H1 (cell line): ENCODE measurements around the gene THAP4. TPM values are rescaled to one million over a fixed set of nuclear protein-coding genes. Genes with fewer than 3 reads are reported as not detected.

ENCODE experiments used
- CTCF ChIA-PET: fragments of 300-600 bp; sonication (Branson Sonifier 250); formaldehyde crosslinking; loops from one replicate; lab custom pipeline; 2021; ENCODE audit not compliant: partially characterized antibody; lab: Charles Lee
- POLR2A ChIA-PET: fragments of 300-600 bp; sonication (Branson Sonifier 250); formaldehyde crosslinking; loops from one replicate; lab custom pipeline; 2021; ENCODE audit warnings: inconsistent platforms; ENCODE audit not compliant: partially characterized antibody; lab: Charles Lee
- DNase-seq, 2 experiments: peaks; one replicate each; pipeline versions ENCODE4 v3.0.0 to v3.0.0-alpha.2; 2010 to 2022; ENCODE audit warnings: low spot score in 2 of 2, low read depth in 1 of 2, mixed read lengths in 1 of 2
- FAIRE-seq: peaks from 2 replicates; lab custom pipeline; 2011; peaks lifted over from hg19 to GRCh38; lab: Jason Lieb, UNC
- H2AFZ ChIP-seq: 2 replicates; pipeline ENCODE4 v1.8.1; 2012; ENCODE audit warnings: low read length, inconsistent platforms
- H2AK5ac ChIP-seq: 2 replicates; pipeline ENCODE4 v1.6.1; 2013; ENCODE audit warnings: low read depth, low read length
- H2BK120ac ChIP-seq: replicated peaks from 2 replicates; pipeline ENCODE3; 2013; ENCODE audit warnings: low read depth, low read length, inconsistent platforms
- H2BK12ac ChIP-seq: 2 replicates; pipeline ENCODE4 v1.6.1; 2013; ENCODE audit warnings: low read depth, low read length
- H2BK15ac ChIP-seq: 2 replicates; pipeline ENCODE4 v1.6.1; 2013; ENCODE audit warnings: low read length
- H2BK20ac ChIP-seq: 2 replicates; pipeline ENCODE4 v1.6.1; 2013; ENCODE audit warnings: low read length
- H2BK5ac ChIP-seq: 2 replicates; pipeline ENCODE4 v1.6.1; 2013; ENCODE audit warnings: low read depth, low read length
- H3K14ac ChIP-seq: 2 replicates; pipeline ENCODE4 v1.6.1; 2013; ENCODE audit warnings: inconsistent platforms; ENCODE audit not compliant: insufficient read length
- H3K18ac ChIP-seq: 2 replicates; pipeline ENCODE4 v1.6.1; 2013; ENCODE audit warnings: low read length; ENCODE audit errors: extremely low read depth
- H3K23ac ChIP-seq: 2 replicates; pipeline ENCODE4 v1.6.1; 2013; ENCODE audit warnings: inconsistent platforms; ENCODE audit not compliant: insufficient read length
- H3K23me2 ChIP-seq: 2 replicates; pipeline ENCODE4 v1.6.1; 2013; ENCODE audit warnings: low read depth, low read length
- H3K27ac ChIP-seq: 2 replicates; pipeline ENCODE4 v1.6.1; 2011; ENCODE audit warnings: low read depth, low read length, inconsistent platforms
- H3K27me3 ChIP-seq, 4 experiments: replicated peaks in 1 of 4; 1 replicate in 1 of 4; 2 replicates in 3 of 4; pipeline versions ENCODE4 v1.6.1 to v1.8.1; 2011 to 2013; ENCODE audit warnings: low read length in 3 of 4, mild to moderate bottlenecking in 3 of 4, inconsistent platforms in 2 of 4, mixed read lengths in 2 of 4, moderate library complexity in 1 of 4; ENCODE audit not compliant: control insufficient read depth in 3 of 4, insufficient read depth in 3 of 4; ENCODE audit errors: extremely low read depth in 1 of 4
- H3K36me3 ChIP-seq, 4 experiments: 2 replicates each; pipeline versions ENCODE4 v1.6.1 to v1.8.1; 2011 to 2013; ENCODE audit warnings: mild to moderate bottlenecking in 4 of 4, low read length in 3 of 4, moderate library complexity in 2 of 4, control low read depth in 1 of 4, inconsistent platforms in 1 of 4; ENCODE audit not compliant: insufficient read depth in 4 of 4, control insufficient read depth in 2 of 4
- H3K4ac ChIP-seq: replicated peaks from 2 replicates; pipeline ENCODE3; 2013; ENCODE audit warnings: low read length, low read depth, mixed read lengths, inconsistent platforms; ENCODE audit not compliant: insufficient read length
- H3K4me1 ChIP-seq, 4 experiments: replicated peaks in 1 of 4; 1 replicate in 1 of 4; 2 replicates in 3 of 4; pipeline versions ENCODE4 v1.6.1 to v1.8.1; 2011 to 2013; ENCODE audit warnings: low read length in 3 of 4, inconsistent platforms in 2 of 4, mixed read lengths in 1 of 4; ENCODE audit not compliant: insufficient read depth in 4 of 4, control insufficient read depth in 3 of 4
- H3K4me2 ChIP-seq, 2 experiments: 2 replicates each; pipeline versions ENCODE4 v1.6.1 to v1.8.1; 2011 to 2013; ENCODE audit warnings: low read depth in 2 of 2, low read length in 2 of 2, control low read depth in 1 of 2, inconsistent platforms in 1 of 2, mild to moderate bottlenecking in 1 of 2; ENCODE audit not compliant: insufficient read depth in 1 of 2
- H3K4me3 ChIP-seq, 4 experiments: fragments of 200-600, 300-600 bp in 1 of 4; sonication (generic), shearing (Covaris generic), sonication (Bioruptor Twin) in 1 of 4; 2 replicates each; pipeline versions ENCODE4 v1.5.1 to v1.8.1; 2011 to 2016; ENCODE audit warnings: low read length in 4 of 4, low read depth in 3 of 4, control low read depth in 2 of 4, inconsistent platforms in 2 of 4, mild to moderate bottlenecking in 2 of 4, mixed read lengths in 1 of 4, moderate library complexity in 1 of 4; ENCODE audit not compliant: insufficient read depth in 2 of 4; ENCODE audit errors: extremely low read depth in 1 of 4
- H3K56ac ChIP-seq: replicated peaks from 2 replicates; pipeline ENCODE3; 2013; ENCODE audit warnings: low read depth, mild to moderate bottlenecking, mixed read lengths, low read length, inconsistent platforms; ENCODE audit not compliant: insufficient read length
- H3K79me1 ChIP-seq: 2 replicates; pipeline ENCODE4 v1.6.1; 2013; ENCODE audit warnings: low read depth, low read length, control low read depth
- H3K79me2 ChIP-seq, 2 experiments: 2 replicates each; pipeline versions ENCODE4 v1.6.1 to v1.8.1; 2012 to 2013; ENCODE audit warnings: low read length in 2 of 2, mild to moderate bottlenecking in 2 of 2, inconsistent platforms in 1 of 2; ENCODE audit not compliant: insufficient read depth in 2 of 2, control insufficient read depth in 1 of 2
- H3K9ac ChIP-seq, 4 experiments: replicated peaks in 1 of 4; 1 replicate in 1 of 4; 2 replicates in 3 of 4; pipeline versions ENCODE4 v1.6.1 to v1.8.1; 2011 to 2013; ENCODE audit warnings: low read depth in 3 of 4, low read length in 3 of 4, control low read depth in 2 of 4, mild to moderate bottlenecking in 2 of 4, moderate library complexity in 2 of 4, inconsistent platforms in 1 of 4; ENCODE audit errors: extremely low read depth in 1 of 4
- H3K9me3 ChIP-seq, 2 experiments: 2 replicates each; pipeline versions ENCODE4 v1.6.1 to v1.8.1; 2012 to 2013; ENCODE audit warnings: mild to moderate bottlenecking in 2 of 2, moderate library complexity in 2 of 2, control low read depth in 1 of 2, inconsistent platforms in 1 of 2, low read depth in 1 of 2, low read length in 1 of 2, mixed read lengths in 1 of 2; ENCODE audit not compliant: insufficient read depth in 2 of 2
- H4K20me1 ChIP-seq, 2 experiments: replicated peaks in 1 of 2; 2 replicates each; pipeline versions ENCODE3 to v1.8.1; 2011 to 2013; ENCODE audit warnings: inconsistent platforms in 2 of 2, low read length in 2 of 2, mild to moderate bottlenecking in 1 of 2; ENCODE audit not compliant: insufficient read depth in 2 of 2, control insufficient read depth in 1 of 2
- H4K5ac ChIP-seq: 2 replicates; pipeline ENCODE4 v1.6.1; 2013; ENCODE audit warnings: low read length, low read depth, mixed read lengths, inconsistent platforms; ENCODE audit not compliant: insufficient read length
- H4K8ac ChIP-seq: 2 replicates; pipeline ENCODE4 v1.8.0; 2013; ENCODE audit warnings: mild to moderate bottlenecking, moderate library complexity, low read length, inconsistent platforms; ENCODE audit not compliant: insufficient read depth; ENCODE audit errors: extremely low read depth
- H4K91ac ChIP-seq: replicated peaks from 2 replicates; pipeline ENCODE3; 2013; ENCODE audit warnings: low read length, mixed read lengths, inconsistent platforms; ENCODE audit not compliant: insufficient read length
- ASH2L ChIP-seq: fragments of 200-600, 300-600 bp; sonication (generic); IDR thresholded peaks from one replicate; pipeline ENCODE4 v1.7.1; 2017; ENCODE audit warnings: low read length
- BCL11A ChIP-seq, 2 experiments: IDR thresholded peaks; one replicate each; pipeline ENCODE4 v1.6.1; 2011; ENCODE audit warnings: low read depth in 2 of 2, low read length in 2 of 2, mild to moderate bottlenecking in 2 of 2
- CTBP2 ChIP-seq: IDR thresholded peaks from 2 replicates; pipeline ENCODE4 v1.7.0; 2011; ENCODE audit warnings: borderline replicate concordance, mild to moderate bottlenecking, moderate library complexity, mixed read lengths, low read length; ENCODE audit not compliant: insufficient read depth, insufficient read length
- EGR1 ChIP-seq: IDR thresholded peaks from 2 replicates; pipeline ENCODE4 v1.6.1; 2011; ENCODE audit warnings: low read depth, low read length, borderline replicate concordance
- FOSL1 ChIP-seq: IDR thresholded peaks from 2 replicates; pipeline ENCODE4 v1.6.1; 2011; ENCODE audit warnings: mild to moderate bottlenecking, low read depth, low read length, moderate library complexity; ENCODE audit not compliant: insufficient read depth
- NANOG ChIP-seq: IDR thresholded peaks from 2 replicates; pipeline ENCODE4 v1.6.1; 2011; ENCODE audit warnings: low read length, low read depth, mild to moderate bottlenecking, inconsistent platforms; ENCODE audit not compliant: insufficient read depth, poor library complexity, severe bottlenecking
- RAD21 ChIP-seq, 2 experiments: IDR thresholded peaks in 1 of 2; conservative IDR thresholded peaks in 1 of 2; 2 replicates each; pipeline ENCODE4 v1.6.1; 2011; ENCODE audit warnings: low read depth in 2 of 2, low read length in 2 of 2, improper control_type of control experiment in 1 of 2, inconsistent platforms in 1 of 2, mild to moderate bottlenecking in 1 of 2, moderate library complexity in 1 of 2
- SAP30 ChIP-seq: fragments of 300-600 bp; sonication (generic); IDR thresholded peaks from 2 replicates; pipeline ENCODE4 v1.7.1; 2012; ENCODE audit warnings: low read length, moderate library complexity, mild to moderate bottlenecking, inconsistent platforms; ENCODE audit not compliant: insufficient read depth, insufficient replicate concordance
- SP1 ChIP-seq: IDR thresholded peaks from 2 replicates; pipeline ENCODE4 v1.6.1; 2011; ENCODE audit warnings: low read depth, low read length
- SP2 ChIP-seq: IDR thresholded peaks from 2 replicates; pipeline ENCODE4 v1.6.1; 2012; ENCODE audit warnings: mild to moderate bottlenecking, low read length, inconsistent platforms
- YY1 ChIP-seq: IDR thresholded peaks from 2 replicates; pipeline ENCODE4 v1.6.1; 2011; ENCODE audit warnings: low read depth, mild to moderate bottlenecking, low read length
- WGBS, 2 experiments: shearing (Covaris generic) in 1 of 2; methylation state at CpG; one replicate each; pipeline versions ENCODE4 v1.1.6 to v1.1.7; 2013 to 2015; ENCODE audit warnings: low lambda C conversion rate in 2 of 2, mixed read lengths in 2 of 2, inconsistent platforms in 1 of 2, low coverage in 1 of 2, missing lambda C conversion rate in 1 of 2; ENCODE audit not compliant: insufficient replicate concordance in 2 of 2, insufficient coverage in 1 of 2, insufficient read length in 1 of 2; ENCODE audit errors: extremely low coverage in 1 of 2, missing lambda C conversion rate in 1 of 2; 5-methylcytosine and 5-hydroxymethylcytosine counted together
- polyA plus RNA-seq, 7 experiments: library from polyadenylated mRNA; depleted of rRNA in 3 of 7; stranded (reverse) in 5 of 7; unstranded in 2 of 7; fragments of >200 nt in 5 of 7; fragments of 200-250 nt in 2 of 7; gene quantifications; 1 replicate in 5 of 7; 2 replicates in 1 of 7; 4 replicates in 1 of 7; pipeline versions ENCODE4 v1.2.1 to v1.2.3, GENCODE V29; 2011 to 2013; ENCODE audit warnings: missing spikeins in 2 of 7, mixed read lengths in 2 of 7
- total RNA-seq: library from RNA; stranded (reverse); fragmentation: NEBNext Ultra II Directional; extraction: Animal tissue kit (Norgen Biotek cat#: 25700); gene quantifications from 2 replicates; pipeline ENCODE4 v1.2.1, GENCODE V29; 2021

The THAP4 gene
- total and polyA plus RNA-seq, 2 of the 8 experiments (the other 6 are each of a cell fraction or from before 2014, with no cell fraction given) = 78.9 to 83.6 TPM

DNA sequence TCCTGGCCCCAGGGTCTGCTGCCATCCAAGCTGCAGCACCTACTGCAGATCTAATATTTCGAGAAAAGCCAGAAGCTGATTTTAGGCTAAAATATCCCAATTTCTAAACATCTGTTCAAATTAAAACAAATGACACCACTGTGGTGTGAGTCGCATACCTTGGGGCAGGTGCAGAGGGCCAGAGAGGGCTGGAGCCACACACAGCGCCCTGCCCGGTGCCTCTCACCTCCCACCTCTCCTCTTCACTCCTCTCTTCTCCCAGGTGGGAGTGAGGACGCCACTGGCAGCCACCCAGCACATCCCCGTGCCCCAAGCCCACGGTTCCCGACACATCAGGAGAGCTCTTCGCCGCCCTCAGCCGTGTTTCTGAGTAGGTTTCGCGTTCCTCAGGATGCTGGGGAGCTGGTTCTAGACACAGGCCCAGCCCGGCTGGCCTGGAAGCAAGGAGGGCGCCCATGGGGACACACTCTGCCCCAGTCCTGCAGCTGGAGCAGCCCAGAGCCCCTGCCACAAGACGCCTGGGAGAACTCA lies 21.4 kb downstream of the THAP4 start:
- ChIA-PET CTCF (interaction anchor here (0.7 to 1.7 kb wide), 4 partner anchors 17 to 95 kb away, joined by 3 to 5 read pairs (median 4); no protein-coding TSS in a partner anchor), POLR2A (no interaction called here)
- no peak for FAIRE-seq

More for the DNA sequence above, 21.4 kb downstream of the THAP4 start:
- no peak for DNase-seq
- Histone ChIP-seq H3K36me3 (no peaks in the 10 kb centered on the region), H3K56ac (no peak overlapping the region), H4K91ac (no peak overlapping the region), H3K23me2 (peaks cover 5% of the 10 kb centered on the region; the same call in 1 of the 2 replicates), H2BK120ac (no peak overlapping the region), H2AK5ac (no peak overlapping the region), H3K79me2 (peaks cover 2 to 33% of the 10 kb centered on the region in 2 experiments; a peak in 3 of 4 replicates), H3K27me3 (no peaks in the 10 kb centered on the region), H2BK5ac (no peak overlapping the region), H3K4me2 (no peak overlapping the region), H2BK12ac (no peak overlapping the region), H3K79me1 (peaks cover 9% of the 10 kb centered on the region; the same call in 1 of the 2 replicates), H2BK15ac (no peak overlapping the region), H4K5ac (no peak overlapping the region), H3K14ac (no peak overlapping the region), H3K4me3 (no peak overlapping the region), H3K9ac (no peak overlapping the region), H3K27ac (no peak overlapping the region), H4K8ac (no peak overlapping the region), H3K18ac (no peak overlapping the region), H3K4ac (no peak overlapping the region), H4K20me1 (peaks cover 2 to 14% of the 10 kb centered on the region in 2 experiments), H3K23ac (no peak overlapping the region), H3K9me3 (no peaks in the 10 kb centered on the region), H2AFZ (no peak overlapping the region), H3K4me1 (peaks cover 0 to 6% (median 2%) of the 10 kb centered on the region in 4 experiments; a peak in 5 of 7 replicates), H2BK20ac (no peak overlapping the region)
- TF ChIP-seq FOSL1 (no peak), YY1 (no peak), EGR1 (no peak), SP2 (no peak), ASH2L (no peak), SAP30 (no peak), BCL11A (IDR thresholded peaks at IDR 0.05; ENCODE audit: low read depth in 2 of 2, low read length in 2 of 2) (no peak), SP1 (no peak), CTBP2 (no peak), RAD21 (IDR thresholded peaks at IDR 0.05 in 1 of 2, conservative IDR thresholded peaks at IDR 0.05 in 1 of 2; ENCODE audit: low read depth in 2 of 2, low read length in 2 of 2) (no peak), NANOG (no peak)
- 90% methylated on average over 15 of the region's 16 CpGs; no CpG with 5 or more reads in 1 of the 2 experiments for WGBS, 2 experiments
